HG02623 (cell line): ENCODE results near the gene ZPBP2.
"Not testable (repeated sequence)": the region's sequence is repeated elsewhere in the genome, so short reads cannot be mapped to it uniquely, and the experiment has no call there.

ENCODE experiments used
- ATAC-seq: cut with Tn5 transposase; IDR thresholded peaks from one replicate; pipeline ENCODE4 v1.9.1; 2021; ENCODE audit warnings: moderate library complexity; ENCODE audit not compliant: unreplicated experiment

Gene ZPBP2

GRCh38 chr17:39867880-39868553, at the start of gene ZPBP2:
TSS of gene ZPBP2 (plus strand) at chr17:39868202. CDS start at chr17:39868355, 153 bp downstream.
- ATAC-seq, result peak; percentile 1

- no peak for ATAC-seq
These were observed 49.5 kb upstream of the ZPBP2 start for GRCh38 chr17:39818358-39819000.

GRCh38 chr17:39820541-39820940, 47.5 kb upstream of the ZPBP2 start:
- ATAC-seq, result no peak

- no peak for ATAC-seq
These were observed 47.0 kb upstream of the ZPBP2 start for GRCh38 chr17:39820987-39821386.

- no peak for ATAC-seq
These were observed 46.0 kb upstream of the ZPBP2 start for GRCh38 chr17:39822051-39822451.

GRCh38 chr17:39823407-39824054, 44.5 kb upstream of the ZPBP2 start:
- ATAC-seq, result no peak

GRCh38 chr17:39826334-39826733, 41.7 kb upstream of the ZPBP2 start:
- ATAC-seq, result no peak

GRCh38 chr17:39828443-39828842, 39.6 kb upstream of the ZPBP2 start:
- no peak for ATAC-seq

GRCh38 chr17:39831588-39831987, 36.4 kb upstream of the ZPBP2 start:
- no peak for ATAC-seq

GRCh38 chr17:39834017-39834416, 34.0 kb upstream of the ZPBP2 start:
- no peak for ATAC-seq

- no peak for ATAC-seq
These were observed 32.8 kb upstream of the ZPBP2 start for GRCh38 chr17:39835038-39835786.

- ATAC-seq, result no peak
These were observed 31.9 kb upstream of the ZPBP2 start for GRCh38 chr17:39836117-39836516.

- no peak for ATAC-seq
These were observed 29.9 kb upstream of the ZPBP2 start for GRCh38 chr17:39838057-39838456.

GRCh38 chr17:39838784-39839183, 29.2 kb upstream of the ZPBP2 start:
- no peak for ATAC-seq

- ATAC-seq, result no peak
These were observed 26.8 kb upstream of the ZPBP2 start for GRCh38 chr17:39841134-39841683.

- no peak for ATAC-seq
These were observed 22.8 kb upstream of the ZPBP2 start for GRCh38 chr17:39845052-39845846.

GRCh38 chr17:39846205-39846604, 21.8 kb upstream of the ZPBP2 start:
- ATAC-seq, result no peak

GRCh38 chr17:39848600-39848999, 19.4 kb upstream of the ZPBP2 start:
- ATAC-seq, result no peak

- not testable (repeated sequence) for ATAC-seq
These were observed 17.8 kb upstream of the ZPBP2 start for GRCh38 chr17:39850186-39850585.

GRCh38 chr17:39852239-39852638, 15.8 kb upstream of the ZPBP2 start:
- no peak for ATAC-seq
